Gastrocnemius medialis (tissue), 4 donors: Measurements from ENCODE around the gene XRN2.
"Not testable (repeated sequence)": the region's sequence is repeated elsewhere in the genome, so short reads cannot be mapped to it uniquely, and the experiment has no call there.

Source experiments
- POLR2A ChIP-seq, 2 donors: fragments of 450-650 bp; IDR thresholded peaks; one replicate each; pipeline ENCODE4 v1.6.1; 2017; ENCODE audit warnings: antibody characterized with exemption in 2 of 2, mild to moderate bottlenecking in 2 of 2, moderate library complexity in 2 of 2
- TF ChIP-seq, protein P1 (sequence below), 5 experiments: fragments of 450-650 bp in 3 of 5; fragments of 200-600 bp in 2 of 5; sonication (generic) in 2 of 5; IDR thresholded peaks in 4 of 5; conservative IDR thresholded peaks in 1 of 5; 1 replicate in 4 of 5; 2 replicates in 1 of 5; pipeline ENCODE4 v1.5.1; 2016 to 2019; ENCODE audit warnings: antibody characterized with exemption in 5 of 5, mild to moderate bottlenecking in 3 of 5, moderate library complexity in 3 of 5

DNA sequence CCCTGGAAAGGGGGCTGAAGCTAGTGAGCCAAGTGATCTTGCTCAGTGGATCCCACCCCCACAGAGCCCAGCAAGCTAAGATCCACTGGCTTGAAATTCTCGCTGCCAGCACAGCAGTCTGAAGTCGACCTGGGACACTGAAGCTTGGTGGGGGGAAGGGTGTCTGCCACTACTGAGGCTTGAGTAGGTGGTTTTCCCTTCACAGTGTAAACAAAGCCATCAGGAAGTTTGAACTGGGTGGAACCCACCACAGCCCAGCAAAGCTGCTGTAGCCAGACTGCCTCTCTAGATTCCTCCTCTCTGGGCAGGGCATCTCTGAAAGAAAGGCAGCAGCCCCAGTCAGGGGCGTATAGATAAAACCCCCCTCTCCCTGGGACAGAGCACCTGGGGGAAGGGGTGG, 110.9 kb downstream of the XRN2 start:
- TF ChIP-seq POLR2A (IDR thresholded peaks at IDR 0.05), result not testable (repeated sequence)
- TF ChIP-seq, protein P1, sequence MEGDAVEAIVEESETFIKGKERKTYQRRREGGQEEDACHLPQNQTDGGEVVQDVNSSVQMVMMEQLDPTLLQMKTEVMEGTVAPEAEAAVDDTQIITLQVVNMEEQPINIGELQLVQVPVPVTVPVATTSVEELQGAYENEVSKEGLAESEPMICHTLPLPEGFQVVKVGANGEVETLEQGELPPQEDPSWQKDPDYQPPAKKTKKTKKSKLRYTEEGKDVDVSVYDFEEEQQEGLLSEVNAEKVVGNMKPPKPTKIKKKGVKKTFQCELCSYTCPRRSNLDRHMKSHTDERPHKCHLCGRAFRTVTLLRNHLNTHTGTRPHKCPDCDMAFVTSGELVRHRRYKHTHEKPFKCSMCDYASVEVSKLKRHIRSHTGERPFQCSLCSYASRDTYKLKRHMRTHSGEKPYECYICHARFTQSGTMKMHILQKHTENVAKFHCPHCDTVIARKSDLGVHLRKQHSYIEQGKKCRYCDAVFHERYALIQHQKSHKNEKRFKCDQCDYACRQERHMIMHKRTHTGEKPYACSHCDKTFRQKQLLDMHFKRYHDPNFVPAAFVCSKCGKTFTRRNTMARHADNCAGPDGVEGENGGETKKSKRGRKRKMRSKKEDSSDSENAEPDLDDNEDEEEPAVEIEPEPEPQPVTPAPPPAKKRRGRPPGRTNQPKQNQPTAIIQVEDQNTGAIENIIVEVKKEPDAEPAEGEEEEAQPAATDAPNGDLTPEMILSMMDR (IDR thresholded peaks at IDR 0.05 in 4 of 5, conservative IDR thresholded peaks at IDR 0.05 in 1 of 5), result not testable (repeated sequence)
